Psoas muscle (tissue), 8 donors: ENCODE data around the gene MROH8. TPM values are rescaled to one million over a fixed set of nuclear protein-coding genes. Genes with fewer than 3 reads are reported as not detected.

Experiments used
- ATAC-seq, 4 donors: fragments of 200-7000 bp; cut with Tn5 transposase; one replicate each; pipeline ENCODE4 v1.9.1; 2020; ENCODE audit warnings: moderate library complexity in 3 of 4, mild to moderate bottlenecking in 2 of 4
- DNase-seq, 2 donors: peaks; one replicate each; pipeline ENCODE4 v3.0.0-alpha.2; 2020
- H3K27ac ChIP-seq: fragments of 200-600 bp; one replicate; pipeline ENCODE4 v1.8.0; 2022
- H3K27me3 ChIP-seq, 3 donors: fragments of 200-600 bp in 1 of 3; one replicate each; pipeline versions ENCODE4 v1.6.1 to v1.8.0; 2013 to 2022; ENCODE audit warnings: low read length in 2 of 3, mild to moderate bottlenecking in 2 of 3, moderate library complexity in 1 of 3; ENCODE audit not compliant: insufficient read depth in 3 of 3
- H3K36me3 ChIP-seq, 2 donors: fragments of 200-600 bp in 1 of 2; one replicate each; pipeline versions ENCODE4 v1.6.1 to v1.8.0; 2013 to 2022; ENCODE audit warnings: low read depth in 1 of 2, mild to moderate bottlenecking in 1 of 2, moderate library complexity in 1 of 2; ENCODE audit not compliant: insufficient read depth in 1 of 2
- H3K4me1 ChIP-seq: fragments of 200-600 bp; one replicate; pipeline ENCODE4 v1.8.0; 2022
- H3K4me3 ChIP-seq: fragments of 200-600 bp; one replicate; pipeline ENCODE4 v1.8.0; 2022; ENCODE audit warnings: mild to moderate bottlenecking
- H3K9me3 ChIP-seq: fragments of 200-600 bp; one replicate; pipeline ENCODE4 v1.8.0; 2022
- WGBS, 3 donors: extraction: QIAGEN DNeasy Blood & Tissue Kit; methylation state at CpG; one replicate each; pipeline versions ENCODE4 v1.1.6 to v1.1.7; 2013; 5-methylcytosine and 5-hydroxymethylcytosine counted together
- intact Hi-C, 2 donors: fragments of 100-400 bp; cut with DNase I; formaldehyde crosslinking; loops; one replicate each; pipeline versions ENCODE4 v1.11.0 to v1.14.2; 2022
- polyA plus RNA-seq, 3 donors: library from polyadenylated mRNA; stranded (reverse); fragments of 200-250 nt; gene quantifications; one replicate each; pipeline ENCODE4 v1.2.3, GENCODE V29; 2013
- total RNA-seq, 4 donors: library from RNA; stranded (reverse); fragmentation: NEBNext Ultra II Directional in 2 of 4; extraction: Animal tissue kit (Norgen Biotek cat#: 25700) in 2 of 4; gene quantifications; one replicate each; pipeline versions ENCODE4 v1.2.1 to v1.2.4, GENCODE V29; 2021 to 2023
- TF ChIP-seq, protein P1 (sequence below): fragments of 200-600 bp; IDR thresholded peaks from one replicate; pipeline ENCODE4 v1.8.0; 2022; ENCODE audit warnings: antibody characterized with exemption
- donor health status: healthy with polysubstance abuse.
- donor health status: DM: no; HTN: no; CAD: no; lungs with moderate emphysema.
- donor health status: Bipolar disorder and iron deficiency.
- donor health status: healthy.
- donor health status: DM: yes; HTN: yes; CAD: no.
- donor health status: DM: no; HTN: no; CAD: no.
- donor health status: DM: no; HTN: no; CAD: no.
- donor health status: DM: yes; HTN: yes; CAD: no.

Gene MROH8
- total and polyA plus RNA-seq, 7 donors = 0.99 to 5.5 (median 4.1) TPM

- intact Hi-C loops = no loop called here
- Histone ChIP-seq H3K4me3 (no peak overlapping the region), H3K9me3 (no peaks in the 10 kb centered on the region), H3K27ac (no peak overlapping the region), H3K36me3 (peaks cover 14 to 99% of the 10 kb centered on the region in 2 donors), H3K4me1 (peaks cover 4% of the 10 kb centered on the region), H3K27me3 (no peaks in the 10 kb centered on the region)
- ATAC-seq (peak in 1 of 4 donors; percentile 20), DNase-seq (no peak)
- TF ChIP-seq, protein P1, sequence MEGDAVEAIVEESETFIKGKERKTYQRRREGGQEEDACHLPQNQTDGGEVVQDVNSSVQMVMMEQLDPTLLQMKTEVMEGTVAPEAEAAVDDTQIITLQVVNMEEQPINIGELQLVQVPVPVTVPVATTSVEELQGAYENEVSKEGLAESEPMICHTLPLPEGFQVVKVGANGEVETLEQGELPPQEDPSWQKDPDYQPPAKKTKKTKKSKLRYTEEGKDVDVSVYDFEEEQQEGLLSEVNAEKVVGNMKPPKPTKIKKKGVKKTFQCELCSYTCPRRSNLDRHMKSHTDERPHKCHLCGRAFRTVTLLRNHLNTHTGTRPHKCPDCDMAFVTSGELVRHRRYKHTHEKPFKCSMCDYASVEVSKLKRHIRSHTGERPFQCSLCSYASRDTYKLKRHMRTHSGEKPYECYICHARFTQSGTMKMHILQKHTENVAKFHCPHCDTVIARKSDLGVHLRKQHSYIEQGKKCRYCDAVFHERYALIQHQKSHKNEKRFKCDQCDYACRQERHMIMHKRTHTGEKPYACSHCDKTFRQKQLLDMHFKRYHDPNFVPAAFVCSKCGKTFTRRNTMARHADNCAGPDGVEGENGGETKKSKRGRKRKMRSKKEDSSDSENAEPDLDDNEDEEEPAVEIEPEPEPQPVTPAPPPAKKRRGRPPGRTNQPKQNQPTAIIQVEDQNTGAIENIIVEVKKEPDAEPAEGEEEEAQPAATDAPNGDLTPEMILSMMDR = no peak
- 94 to 100% (median 98%) methylated on average over 3 of the region's 3 CpGs for WGBS, 3 donors
Measured at GRCh38 chr20:37209193-37209592, 29.8 kb upstream of the MROH8 start.

DNA sequence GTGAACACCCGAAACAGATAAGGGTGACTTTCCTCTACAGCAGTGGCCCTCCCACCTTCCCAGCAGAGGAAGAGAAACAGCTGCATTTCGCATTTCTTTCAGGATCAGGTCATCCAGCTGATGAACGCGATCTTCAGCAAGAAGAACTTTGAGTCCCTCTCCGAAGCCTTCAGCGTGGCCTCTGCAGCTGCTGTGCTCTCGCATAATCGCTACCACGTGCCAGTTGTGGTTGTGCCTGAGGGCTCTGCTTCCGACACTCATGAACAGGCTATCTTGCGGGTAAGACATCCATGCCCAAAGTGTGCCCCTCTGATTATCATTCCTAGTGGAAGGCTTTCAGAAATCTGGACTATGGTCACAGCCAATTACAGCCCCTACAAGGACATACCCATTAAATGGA is 27.8 kb upstream of the MROH8 start:
- peaks cover 13 to 97% of the 10 kb centered on the region in 2 donors for H3K36me3 ChIP-seq
- 73 to 89% (median 76%) methylated on average over 11 of the region's 11 CpGs for WGBS, 3 donors
- intact Hi-C loops = no loop called here

DNA sequence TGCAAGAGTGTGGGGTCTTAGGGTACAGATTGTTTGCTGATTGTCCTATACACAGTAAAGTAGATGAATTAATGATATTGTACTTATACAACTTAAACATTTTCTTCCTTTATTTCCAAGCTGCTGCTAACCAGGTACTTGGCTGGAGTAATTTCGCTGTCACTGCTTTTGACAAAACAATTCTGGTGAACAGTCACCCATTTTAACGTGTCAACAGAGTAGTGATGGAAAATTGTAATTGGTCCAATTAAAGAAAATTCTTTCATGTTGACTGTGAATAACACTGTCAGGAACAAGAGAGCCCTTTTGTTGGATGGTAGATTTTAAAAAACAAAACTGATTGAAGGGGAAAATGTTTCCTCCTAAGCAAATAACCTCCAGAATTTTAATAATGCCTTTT is 26.4 kb upstream of the MROH8 start:
- peaks cover 14% of the 10 kb centered on the region for H3K4me1 ChIP-seq
- no peak for ATAC-seq
- DNase-seq = no peak
- no peaks in the 10 kb centered on the region for H3K9me3 ChIP-seq
- no peaks in the 10 kb centered on the region for H3K27me3 ChIP-seq
- H3K4me3 ChIP-seq = no peak overlapping the region
- intact Hi-C loops = no loop called here
- 63 to 66% (median 65%) methylated on average over 2 of the region's 2 CpGs for WGBS, 3 donors
- no peak overlapping the region for H3K27ac ChIP-seq
- TF ChIP-seq, protein P1 = no peak
- H3K36me3 ChIP-seq = peaks cover 13 to 98% of the 10 kb centered on the region in 2 donors

More for the DNA sequence above, 27.8 kb upstream of the MROH8 start:
- TF ChIP-seq, protein P1 = no peak
- DNase-seq (no peak), ATAC-seq (no peak)
- peaks cover 8% of the 10 kb centered on the region for H3K4me1 ChIP-seq
- H3K4me3 ChIP-seq = no peak overlapping the region
- H3K27ac ChIP-seq = no peak overlapping the region
- H3K9me3 ChIP-seq = no peaks in the 10 kb centered on the region
- no peaks in the 10 kb centered on the region for H3K27me3 ChIP-seq

DNA sequence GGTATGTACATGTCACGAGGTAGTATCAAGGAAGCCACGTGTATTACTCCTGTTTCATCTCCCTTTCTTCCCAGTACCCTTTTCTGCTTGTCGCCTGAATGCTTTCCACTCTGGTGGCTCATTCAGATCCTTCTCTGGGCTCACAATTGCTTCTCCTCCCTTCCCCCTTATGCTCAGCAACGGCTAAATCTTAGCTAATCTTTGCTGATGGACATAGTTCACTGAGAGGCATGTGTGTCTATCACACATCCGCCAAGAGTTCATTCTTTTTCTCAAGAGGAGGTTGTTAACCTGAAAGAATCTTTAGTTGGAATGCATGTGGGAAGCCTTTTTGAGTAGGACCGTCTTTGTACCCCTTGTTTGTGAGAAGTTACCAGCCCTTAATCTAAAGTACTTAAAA is 25.8 kb upstream of the MROH8 start:
- no peaks in the 10 kb centered on the region for H3K9me3 ChIP-seq
- no peak overlapping the region for H3K4me3 ChIP-seq
- DNase-seq = no peak
- intact Hi-C loops = no loop called here
- WGBS, 3 donors = 86 to 93% (median 88%) methylated on average over 6 of the region's 6 CpGs
- TF ChIP-seq, protein P1 = no peak
- no peaks in the 10 kb centered on the region for H3K27me3 ChIP-seq
- H3K4me1 ChIP-seq = peaks cover 14% of the 10 kb centered on the region
- peaks cover 16 to 98% of the 10 kb centered on the region in 2 donors for H3K36me3 ChIP-seq
- no peak overlapping the region for H3K27ac ChIP-seq
- ATAC-seq = no peak

GRCh38 chr20:37204056-37204455 is 24.7 kb upstream of the MROH8 start:
- TF ChIP-seq, protein P1 = no peak
- intact Hi-C loops = no loop called here

More at GRCh38 chr20:37204056-37204455, 24.7 kb upstream of the MROH8 start:
- peaks cover 21% of the 10 kb centered on the region for H3K4me1 ChIP-seq
- H3K27me3 ChIP-seq = no peaks in the 10 kb centered on the region
- no peaks in the 10 kb centered on the region for H3K9me3 ChIP-seq
- ATAC-seq (no peak), DNase-seq (no peak)
- WGBS, 3 donors = 53 to 72% (median 68%) methylated on average over 3 of the region's 3 CpGs
- H3K4me3 ChIP-seq = no peak overlapping the region
- H3K36me3 ChIP-seq = peaks cover 21 to 98% of the 10 kb centered on the region in 2 donors
- no peak overlapping the region for H3K27ac ChIP-seq
